ENCODE measurements around the gene CSMD2. TPM values are rescaled to one million over a fixed set of nuclear protein-coding genes. Genes with fewer than 3 reads are reported as not detected.

The CSMD2 gene
- polyA plus RNA-seq, 2 donors, result 0.02 to 0.08 TPM

- Histone ChIP-seq H3K36me3 (ENCODE audit: control insufficient read depth in 2 of 2, insufficient read depth in 2 of 2, low read length in 1 of 2) (no peaks in the 10 kb centered on the region), H3K27ac (ENCODE audit: low read depth in 2 of 2, low read length in 1 of 2) (no peak overlapping the region), H3K9me3 (ENCODE audit: control insufficient read depth in 2 of 2, insufficient read depth in 1 of 2, low read depth in 1 of 2, low read length in 1 of 2) (no peaks in the 10 kb centered on the region), H3K4me3 (ENCODE audit: low read depth in 1 of 2, low read length in 2 of 2) (no peak overlapping the region), H3K4me1 (ENCODE audit: control insufficient read depth in 2 of 2, insufficient read depth in 2 of 2, low read length in 1 of 2) (no peaks in the 10 kb centered on the region), H3K27me3 (ENCODE audit: control insufficient read depth in 1 of 2, insufficient read depth in 2 of 2, low read length in 2 of 2) (no peaks in the 10 kb centered on the region)
- 55 to 58% methylated on average over 2 of the region's 2 CpGs for WGBS, 2 donors
These were observed 250.5 kb downstream of the CSMD2 start for GRCh38 chr1:33914531-33914930.

- Histone ChIP-seq H3K9me3 (ENCODE audit: control insufficient read depth in 2 of 2, insufficient read depth in 1 of 2, low read depth in 1 of 2, low read length in 1 of 2) (peaks cover 0 to 2% of the 10 kb centered on the region in 2 donors), H3K27ac (ENCODE audit: low read depth in 2 of 2, low read length in 1 of 2) (no peak overlapping the region), H3K4me3 (ENCODE audit: low read depth in 1 of 2, low read length in 2 of 2) (no peak overlapping the region), H3K27me3 (ENCODE audit: control insufficient read depth in 1 of 2, insufficient read depth in 2 of 2, low read length in 2 of 2) (no peaks in the 10 kb centered on the region), H3K36me3 (ENCODE audit: control insufficient read depth in 2 of 2, insufficient read depth in 2 of 2, low read length in 1 of 2) (no peaks in the 10 kb centered on the region), H3K4me1 (ENCODE audit: control insufficient read depth in 2 of 2, insufficient read depth in 2 of 2, low read length in 1 of 2) (no peaks in the 10 kb centered on the region)
- WGBS, 2 donors, result 78 to 80% methylated on average over 11 of the region's 11 CpGs
These were observed 256.6 kb downstream of the CSMD2 start for GRCh38 chr1:33908324-33908956.

- Histone ChIP-seq H3K9me3 (ENCODE audit: control insufficient read depth in 2 of 2, insufficient read depth in 1 of 2, low read depth in 1 of 2, low read length in 1 of 2) (peaks cover 0 to 2% of the 10 kb centered on the region in 2 donors), H3K4me3 (ENCODE audit: low read depth in 1 of 2, low read length in 2 of 2) (no peak overlapping the region), H3K4me1 (ENCODE audit: control insufficient read depth in 2 of 2, insufficient read depth in 2 of 2, low read length in 1 of 2) (no peaks in the 10 kb centered on the region), H3K36me3 (ENCODE audit: control insufficient read depth in 2 of 2, insufficient read depth in 2 of 2, low read length in 1 of 2) (no peaks in the 10 kb centered on the region), H3K27me3 (ENCODE audit: control insufficient read depth in 1 of 2, insufficient read depth in 2 of 2, low read length in 2 of 2) (no peaks in the 10 kb centered on the region), H3K27ac (ENCODE audit: low read depth in 2 of 2, low read length in 1 of 2) (no peak overlapping the region)
- 30 to 34% methylated on average over 1 of the region's 1 CpG for WGBS, 2 donors
These were observed 258.9 kb downstream of the CSMD2 start for GRCh38 chr1:33906156-33906555.

- no peaks in the 10 kb centered on the region for H3K27me3 ChIP-seq (ENCODE audit: control insufficient read depth in 1 of 2, insufficient read depth in 2 of 2, low read length in 2 of 2)
- peaks cover 0 to 2% of the 10 kb centered on the region in 2 donors for H3K9me3 ChIP-seq (ENCODE audit: control insufficient read depth in 2 of 2, insufficient read depth in 1 of 2, low read depth in 1 of 2, low read length in 1 of 2)
- H3K4me3 ChIP-seq (ENCODE audit: low read depth in 1 of 2, low read length in 2 of 2), result no peak overlapping the region
- 51 to 64% methylated on average over 3 of the region's 3 CpGs for WGBS, 2 donors
- H3K36me3 ChIP-seq (ENCODE audit: control insufficient read depth in 2 of 2, insufficient read depth in 2 of 2, low read length in 1 of 2), result no peaks in the 10 kb centered on the region
- H3K4me1 ChIP-seq (ENCODE audit: control insufficient read depth in 2 of 2, insufficient read depth in 2 of 2, low read length in 1 of 2), result no peaks in the 10 kb centered on the region
- no peak overlapping the region for H3K27ac ChIP-seq (ENCODE audit: low read depth in 2 of 2, low read length in 1 of 2)
These were observed 259.8 kb downstream of the CSMD2 start for GRCh38 chr1:33905241-33905640.

GRCh38 chr1:33903210-33903589 is 261.8 kb downstream of the CSMD2 start:
- Histone ChIP-seq H3K27ac (ENCODE audit: low read depth in 2 of 2, low read length in 1 of 2) (no peak overlapping the region), H3K27me3 (ENCODE audit: control insufficient read depth in 1 of 2, insufficient read depth in 2 of 2, low read length in 2 of 2) (no peaks in the 10 kb centered on the region)
- WGBS, 2 donors, result 11 to 22% methylated on average over 2 of the region's 2 CpGs

GRCh38 chr1:33902486-33903209 is 262.4 kb downstream of the CSMD2 start:
- H3K9me3 ChIP-seq (ENCODE audit: control insufficient read depth in 2 of 2, insufficient read depth in 1 of 2, low read depth in 1 of 2, low read length in 1 of 2), result no peaks in the 10 kb centered on the region
- H3K27me3 ChIP-seq (ENCODE audit: control insufficient read depth in 1 of 2, insufficient read depth in 2 of 2, low read length in 2 of 2), result no peaks in the 10 kb centered on the region
- no peak overlapping the region for H3K4me3 ChIP-seq (ENCODE audit: low read depth in 1 of 2, low read length in 2 of 2)
- no peaks in the 10 kb centered on the region for H3K4me1 ChIP-seq (ENCODE audit: control insufficient read depth in 2 of 2, insufficient read depth in 2 of 2, low read length in 1 of 2)
- WGBS, 2 donors, result 60 to 63% methylated on average over 6 of the region's 6 CpGs
- H3K27ac ChIP-seq (ENCODE audit: low read depth in 2 of 2, low read length in 1 of 2), result no peak overlapping the region
- no peaks in the 10 kb centered on the region for H3K36me3 ChIP-seq (ENCODE audit: control insufficient read depth in 2 of 2, insufficient read depth in 2 of 2, low read length in 1 of 2)

More at GRCh38 chr1:33903210-33903589, 261.8 kb downstream of the CSMD2 start:
- Histone ChIP-seq H3K36me3 (ENCODE audit: control insufficient read depth in 2 of 2, insufficient read depth in 2 of 2, low read length in 1 of 2) (no peaks in the 10 kb centered on the region), H3K4me1 (ENCODE audit: control insufficient read depth in 2 of 2, insufficient read depth in 2 of 2, low read length in 1 of 2) (no peaks in the 10 kb centered on the region), H3K4me3 (ENCODE audit: low read depth in 1 of 2, low read length in 2 of 2) (no peak overlapping the region), H3K9me3 (ENCODE audit: control insufficient read depth in 2 of 2, insufficient read depth in 1 of 2, low read depth in 1 of 2, low read length in 1 of 2) (no peaks in the 10 kb centered on the region)

GRCh38 chr1:33899746-33900145 is 265.3 kb downstream of the CSMD2 start:
- Histone ChIP-seq H3K4me1 (ENCODE audit: control insufficient read depth in 2 of 2, insufficient read depth in 2 of 2, low read length in 1 of 2) (peaks cover 0 to 2% of the 10 kb centered on the region in 2 donors), H3K27me3 (ENCODE audit: control insufficient read depth in 1 of 2, insufficient read depth in 2 of 2, low read length in 2 of 2) (no peaks in the 10 kb centered on the region), H3K4me3 (ENCODE audit: low read depth in 1 of 2, low read length in 2 of 2) (no peak overlapping the region), H3K27ac (ENCODE audit: low read depth in 2 of 2, low read length in 1 of 2) (no peak overlapping the region), H3K36me3 (ENCODE audit: control insufficient read depth in 2 of 2, insufficient read depth in 2 of 2, low read length in 1 of 2) (no peaks in the 10 kb centered on the region), H3K9me3 (ENCODE audit: control insufficient read depth in 2 of 2, insufficient read depth in 1 of 2, low read depth in 1 of 2, low read length in 1 of 2) (no peaks in the 10 kb centered on the region)
- 71% methylated on average over 3 of the region's 3 CpGs for WGBS, 2 donors

GRCh38 chr1:33898881-33899280 is 266.1 kb downstream of the CSMD2 start:
- Histone ChIP-seq H3K36me3 (ENCODE audit: control insufficient read depth in 2 of 2, insufficient read depth in 2 of 2, low read length in 1 of 2) (no peaks in the 10 kb centered on the region), H3K27me3 (ENCODE audit: control insufficient read depth in 1 of 2, insufficient read depth in 2 of 2, low read length in 2 of 2) (no peaks in the 10 kb centered on the region), H3K4me1 (ENCODE audit: control insufficient read depth in 2 of 2, insufficient read depth in 2 of 2, low read length in 1 of 2) (peaks cover 0 to 2% of the 10 kb centered on the region in 2 donors), H3K9me3 (ENCODE audit: control insufficient read depth in 2 of 2, insufficient read depth in 1 of 2, low read depth in 1 of 2, low read length in 1 of 2) (no peaks in the 10 kb centered on the region), H3K27ac (ENCODE audit: low read depth in 2 of 2, low read length in 1 of 2) (no peak overlapping the region), H3K4me3 (ENCODE audit: low read depth in 1 of 2, low read length in 2 of 2) (no peak overlapping the region)
- 69 to 76% methylated on average over 9 of the region's 9 CpGs for WGBS, 2 donors

- H3K4me1 ChIP-seq (ENCODE audit: control insufficient read depth in 2 of 2, insufficient read depth in 2 of 2, low read length in 1 of 2), result peaks cover 0 to 2% of the 10 kb centered on the region in 2 donors
- no peak overlapping the region for H3K4me3 ChIP-seq (ENCODE audit: low read depth in 1 of 2, low read length in 2 of 2)
- H3K27ac ChIP-seq (ENCODE audit: low read depth in 2 of 2, low read length in 1 of 2), result no peak overlapping the region
- no peaks in the 10 kb centered on the region for H3K9me3 ChIP-seq (ENCODE audit: control insufficient read depth in 2 of 2, insufficient read depth in 1 of 2, low read depth in 1 of 2, low read length in 1 of 2)
- no peaks in the 10 kb centered on the region for H3K36me3 ChIP-seq (ENCODE audit: control insufficient read depth in 2 of 2, insufficient read depth in 2 of 2, low read length in 1 of 2)
- H3K27me3 ChIP-seq (ENCODE audit: control insufficient read depth in 1 of 2, insufficient read depth in 2 of 2, low read length in 2 of 2), result no peaks in the 10 kb centered on the region
- WGBS, 2 donors, result 76 to 78% methylated on average over 3 of the region's 3 CpGs
These were observed 266.6 kb downstream of the CSMD2 start for GRCh38 chr1:33898406-33898805.
